Liver (tissue), 9 donors: ENCODE measurements around the gene RPS6KA2. TPM values are rescaled to one million over a fixed set of nuclear protein-coding genes. Genes with fewer than 3 reads are reported as not detected.

Source experiments
- DNase-seq: peaks from one replicate; pipeline ENCODE4 v3.0.0-alpha.2; 2017; ENCODE audit warnings: low spot score
- H3K27ac ChIP-seq, 2 donors: one replicate each; pipeline ENCODE4 v1.7.0; 2013; ENCODE audit warnings: inconsistent platforms in 2 of 2, low read length in 2 of 2, control low read depth in 1 of 2, low read depth in 1 of 2, mild to moderate bottlenecking in 1 of 2
- H3K27me3 ChIP-seq, 4 donors: one replicate each; pipeline versions ENCODE4 v1.6.1 to v1.7.0; 2013; ENCODE audit warnings: low read length in 3 of 4, inconsistent platforms in 1 of 4, mild to moderate bottlenecking in 1 of 4, moderate library complexity in 1 of 4; ENCODE audit not compliant: control insufficient read depth in 4 of 4, insufficient read depth in 4 of 4
- H3K36me3 ChIP-seq, 4 donors: one replicate each; pipeline versions ENCODE4 v1.6.1 to v1.7.0; 2013; ENCODE audit warnings: low read length in 3 of 4, mild to moderate bottlenecking in 3 of 4, low read depth in 1 of 4, moderate library complexity in 1 of 4; ENCODE audit not compliant: control insufficient read depth in 4 of 4, insufficient read depth in 3 of 4
- H3K4me1 ChIP-seq, 4 donors: one replicate each; pipeline versions ENCODE4 v1.6.1 to v1.7.0; 2013; ENCODE audit warnings: low read length in 3 of 4, mild to moderate bottlenecking in 3 of 4, moderate library complexity in 1 of 4; ENCODE audit not compliant: control insufficient read depth in 4 of 4, insufficient read depth in 4 of 4
- H3K4me3 ChIP-seq, 3 donors: one replicate each; pipeline versions ENCODE4 v1.6.1 to v1.7.0; 2013; ENCODE audit warnings: low read length in 3 of 3, control low read depth in 1 of 3, low read depth in 1 of 3, mild to moderate bottlenecking in 1 of 3
- H3K9ac ChIP-seq, 2 donors: one replicate each; pipeline ENCODE4 v1.7.0; 2013; ENCODE audit warnings: low read length in 2 of 2, mild to moderate bottlenecking in 2 of 2, moderate library complexity in 2 of 2, control low read depth in 1 of 2, low read depth in 1 of 2
- H3K9me3 ChIP-seq, 4 donors: one replicate each; pipeline versions ENCODE4 v1.6.1 to v1.7.0; 2013; ENCODE audit warnings: low read length in 3 of 4; ENCODE audit not compliant: control insufficient read depth in 4 of 4
- EGR1 ChIP-seq, 2 donors: IDR thresholded peaks; 2 replicates each; pipeline ENCODE4 v1.6.1; 2016 to 2018; ENCODE audit warnings: antibody characterized with exemption in 2 of 2, low read depth in 2 of 2
- FOXA1 ChIP-seq: IDR thresholded peaks from 2 replicates; pipeline ENCODE4 v1.6.1; 2016; ENCODE audit warnings: antibody characterized with exemption
- FOXA2 ChIP-seq: IDR thresholded peaks from 2 replicates; pipeline ENCODE4 v1.6.1; 2016; ENCODE audit warnings: antibody characterized with exemption
- GABPA ChIP-seq, 2 donors: IDR thresholded peaks in 1 of 2; conservative IDR thresholded peaks in 1 of 2; 2 replicates each; pipeline ENCODE4 v1.6.1; 2016; ENCODE audit warnings: antibody characterized with exemption in 2 of 2, mild to moderate bottlenecking in 1 of 2, moderate library complexity in 1 of 2
- HNF4G ChIP-seq: IDR thresholded peaks from 2 replicates; pipeline ENCODE4 v1.6.1; 2016; ENCODE audit warnings: antibody characterized with exemption
- JUND ChIP-seq, 2 donors: IDR thresholded peaks; 2 replicates each; pipeline ENCODE4 v1.6.1; 2016; ENCODE audit warnings: antibody characterized with exemption in 2 of 2
- RAD21 ChIP-seq, 2 donors: IDR thresholded peaks; 2 replicates each; pipeline ENCODE4 v1.6.1; 2016; ENCODE audit warnings: antibody characterized with exemption in 2 of 2, mild to moderate bottlenecking in 2 of 2
- RXRA ChIP-seq, 2 donors: IDR thresholded peaks; 2 replicates each; pipeline ENCODE4 v1.6.1; 2017 to 2018; ENCODE audit warnings: antibody characterized with exemption in 2 of 2, mild to moderate bottlenecking in 1 of 2
- SP1 ChIP-seq: IDR thresholded peaks from 2 replicates; pipeline ENCODE4 v1.6.1; 2018; ENCODE audit warnings: antibody characterized with exemption, mild to moderate bottlenecking
- TAF1 ChIP-seq: conservative IDR thresholded peaks from 2 replicates; pipeline ENCODE4 v1.6.1; 2016; ENCODE audit warnings: antibody characterized with exemption, mild to moderate bottlenecking
- YY1 ChIP-seq: IDR thresholded peaks from 2 replicates; pipeline ENCODE4 v1.6.1; 2016; ENCODE audit warnings: antibody characterized with exemption, mild to moderate bottlenecking
- WGBS: extraction: QIAGEN DNeasy Blood & Tissue Kit; methylation state at CpG from one replicate; pipeline ENCODE4 v1.1.7; 2013; 5-methylcytosine and 5-hydroxymethylcytosine counted together
- polyA plus RNA-seq, 2 donors: library from polyadenylated mRNA; stranded (reverse) in 1 of 2; unstranded in 1 of 2; fragments of 200-250 nt in 1 of 2; fragments of >200 nt in 1 of 2; fragmentation: Nextera tagmentation in 1 of 2; extraction: Ambion mirVana in 1 of 2; gene quantifications; one replicate each; pipeline versions ENCODE4 v1.2.1 to v1.2.3, GENCODE V29; 2013 to 2015
- total RNA-seq, 2 donors: library from RNA; depleted of rRNA; stranded (reverse); fragments of >200 nt; gene quantifications; one replicate each; pipeline ENCODE4 v1.2.3, GENCODE V29; 2014
- TF ChIP-seq, protein P1 (sequence below): fragments of 150-350 bp; IDR thresholded peaks from 2 replicates; pipeline ENCODE4 v1.5.1; 2017; ENCODE audit warnings: improper control_type of control experiment, low read depth, low read length; ENCODE audit not compliant: missing input control
- TF ChIP-seq, protein P2 (sequence below): IDR thresholded peaks from 2 replicates; pipeline ENCODE4 v1.6.1; 2016; ENCODE audit warnings: antibody characterized with exemption
- TF ChIP-seq, protein P3 (sequence below): IDR thresholded peaks from 2 replicates; pipeline ENCODE4 v1.6.1; 2016; ENCODE audit warnings: antibody characterized with exemption
- TF ChIP-seq, protein P4 (sequence below): IDR thresholded peaks from 2 replicates; pipeline ENCODE4 v1.6.1; 2016; ENCODE audit warnings: antibody characterized with exemption
- TF ChIP-seq, protein P5 (sequence below): IDR thresholded peaks from 2 replicates; pipeline ENCODE4 v1.6.1; 2016; ENCODE audit warnings: antibody characterized with exemption, mild to moderate bottlenecking
- donor health status: healthy.
- donor health status: healthy.
- donor health status: healthy.
- donor health status: healthy.
- donor health status: healthy.

The RPS6KA2 gene
- total and polyA plus RNA-seq, 4 donors, result 2.5 to 9.0 (median 5.0) TPM

DNA sequence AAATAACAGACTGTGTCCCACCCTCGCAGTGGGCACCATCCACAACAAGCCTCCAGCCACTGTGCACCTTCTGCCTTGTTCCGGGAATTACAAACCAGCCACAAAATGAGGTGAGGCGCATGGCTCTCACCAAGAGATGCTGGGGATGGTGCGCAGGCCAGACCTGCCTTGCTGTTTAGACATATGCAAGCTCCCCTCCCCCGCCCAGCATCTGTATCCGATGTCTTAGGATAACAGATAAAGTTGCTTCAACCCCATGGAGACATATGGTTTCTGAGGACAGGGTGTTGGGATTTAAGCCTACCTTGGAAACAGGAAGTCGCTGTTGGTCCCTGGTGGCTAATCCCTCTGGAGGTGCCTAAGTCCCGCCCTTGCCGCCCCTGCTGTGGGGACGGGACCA is 194.0 kb downstream of the RPS6KA2 start:
- H3K9ac ChIP-seq, result no peak overlapping the region
- no peak for DNase-seq
- 97% methylated on average over 10 of the region's 10 CpGs for WGBS
- no peaks in the 10 kb centered on the region for H3K4me1 ChIP-seq
- H3K4me3 ChIP-seq, result no peak overlapping the region
- H3K27ac ChIP-seq, result no peak overlapping the region
- H3K27me3 ChIP-seq, result no peaks in the 10 kb centered on the region
- peaks cover 0 to 12% (median under 1%) of the 10 kb centered on the region in 4 donors for H3K36me3 ChIP-seq
- H3K9me3 ChIP-seq, result peaks cover 0 to 4% (median 0%) of the 10 kb centered on the region in 4 donors
- TF ChIP-seq, protein P1, sequence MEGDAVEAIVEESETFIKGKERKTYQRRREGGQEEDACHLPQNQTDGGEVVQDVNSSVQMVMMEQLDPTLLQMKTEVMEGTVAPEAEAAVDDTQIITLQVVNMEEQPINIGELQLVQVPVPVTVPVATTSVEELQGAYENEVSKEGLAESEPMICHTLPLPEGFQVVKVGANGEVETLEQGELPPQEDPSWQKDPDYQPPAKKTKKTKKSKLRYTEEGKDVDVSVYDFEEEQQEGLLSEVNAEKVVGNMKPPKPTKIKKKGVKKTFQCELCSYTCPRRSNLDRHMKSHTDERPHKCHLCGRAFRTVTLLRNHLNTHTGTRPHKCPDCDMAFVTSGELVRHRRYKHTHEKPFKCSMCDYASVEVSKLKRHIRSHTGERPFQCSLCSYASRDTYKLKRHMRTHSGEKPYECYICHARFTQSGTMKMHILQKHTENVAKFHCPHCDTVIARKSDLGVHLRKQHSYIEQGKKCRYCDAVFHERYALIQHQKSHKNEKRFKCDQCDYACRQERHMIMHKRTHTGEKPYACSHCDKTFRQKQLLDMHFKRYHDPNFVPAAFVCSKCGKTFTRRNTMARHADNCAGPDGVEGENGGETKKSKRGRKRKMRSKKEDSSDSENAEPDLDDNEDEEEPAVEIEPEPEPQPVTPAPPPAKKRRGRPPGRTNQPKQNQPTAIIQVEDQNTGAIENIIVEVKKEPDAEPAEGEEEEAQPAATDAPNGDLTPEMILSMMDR, result no peak
- TF ChIP-seq, protein P2, sequence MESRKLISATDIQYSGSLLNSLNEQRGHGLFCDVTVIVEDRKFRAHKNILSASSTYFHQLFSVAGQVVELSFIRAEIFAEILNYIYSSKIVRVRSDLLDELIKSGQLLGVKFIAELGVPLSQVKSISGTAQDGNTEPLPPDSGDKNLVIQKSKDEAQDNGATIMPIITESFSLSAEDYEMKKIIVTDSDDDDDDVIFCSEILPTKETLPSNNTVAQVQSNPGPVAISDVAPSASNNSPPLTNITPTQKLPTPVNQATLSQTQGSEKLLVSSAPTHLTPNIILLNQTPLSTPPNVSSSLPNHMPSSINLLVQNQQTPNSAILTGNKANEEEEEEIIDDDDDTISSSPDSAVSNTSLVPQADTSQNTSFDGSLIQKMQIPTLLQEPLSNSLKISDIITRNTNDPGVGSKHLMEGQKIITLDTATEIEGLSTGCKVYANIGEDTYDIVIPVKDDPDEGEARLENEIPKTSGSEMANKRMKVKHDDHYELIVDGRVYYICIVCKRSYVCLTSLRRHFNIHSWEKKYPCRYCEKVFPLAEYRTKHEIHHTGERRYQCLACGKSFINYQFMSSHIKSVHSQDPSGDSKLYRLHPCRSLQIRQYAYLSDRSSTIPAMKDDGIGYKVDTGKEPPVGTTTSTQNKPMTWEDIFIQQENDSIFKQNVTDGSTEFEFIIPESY, result no peak
- TF ChIP-seq RAD21 (IDR thresholded peaks at IDR 0.05), result no peak
- TF ChIP-seq RXRA (IDR thresholded peaks at IDR 0.05), result no peak
- TF ChIP-seq, protein P3, sequence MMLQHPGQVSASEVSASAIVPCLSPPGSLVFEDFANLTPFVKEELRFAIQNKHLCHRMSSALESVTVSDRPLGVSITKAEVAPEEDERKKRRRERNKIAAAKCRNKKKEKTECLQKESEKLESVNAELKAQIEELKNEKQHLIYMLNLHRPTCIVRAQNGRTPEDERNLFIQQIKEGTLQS, result no peak
- no peak for TF ChIP-seq FOXA2
- no peak for TF ChIP-seq SP1
- TF ChIP-seq HNF4G, result no peak
- TF ChIP-seq JUND (IDR thresholded peaks at IDR 0.05), result no peak

DNA sequence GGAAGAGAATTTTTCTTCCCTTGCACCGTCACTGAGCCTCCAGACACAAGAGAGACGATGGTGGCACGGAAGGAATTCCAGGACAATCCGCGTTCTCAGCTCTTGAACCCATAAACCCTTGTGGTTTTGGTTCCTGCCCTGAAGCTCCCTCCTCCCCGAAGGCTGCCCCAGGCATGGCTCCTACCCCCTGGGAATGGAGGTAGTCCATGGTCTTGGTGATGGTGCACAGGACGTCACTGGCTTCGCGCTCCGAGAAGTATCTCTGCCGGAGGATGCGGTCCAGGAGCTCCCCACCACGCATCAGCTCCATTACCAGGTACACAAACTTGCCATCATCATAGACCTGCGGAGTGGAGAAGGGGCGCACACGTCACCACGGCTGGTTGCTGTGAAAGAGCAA is 196.8 kb downstream of the RPS6KA2 start:
- no peaks in the 10 kb centered on the region for H3K27me3 ChIP-seq
- H3K9ac ChIP-seq, result no peak overlapping the region
- no peaks in the 10 kb centered on the region for H3K4me1 ChIP-seq
- H3K36me3 ChIP-seq, result peaks cover 0 to 12% (median under 1%) of the 10 kb centered on the region in 4 donors
- TF ChIP-seq RAD21 (IDR thresholded peaks at IDR 0.05) (no peak), SP1 (no peak), EGR1 (IDR thresholded peaks at IDR 0.05; ENCODE audit: low read depth in 2 of 2) (no peak), FOXA1 (no peak), YY1 (no peak), JUND (IDR thresholded peaks at IDR 0.05) (no peak), RXRA (IDR thresholded peaks at IDR 0.05) (no peak), HNF4G (no peak), TAF1 (no peak), GABPA (IDR thresholded peaks at IDR 0.05 in 1 of 2, conservative IDR thresholded peaks at IDR 0.05 in 1 of 2) (no peak), FOXA2 (no peak)
- TF ChIP-seq, protein P3, result no peak
- TF ChIP-seq, protein P4, sequence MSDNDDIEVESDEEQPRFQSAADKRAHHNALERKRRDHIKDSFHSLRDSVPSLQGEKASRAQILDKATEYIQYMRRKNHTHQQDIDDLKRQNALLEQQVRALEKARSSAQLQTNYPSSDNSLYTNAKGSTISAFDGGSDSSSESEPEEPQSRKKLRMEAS, result no peak
- TF ChIP-seq, protein P2, result no peak
- TF ChIP-seq, protein P1, result no peak
- TF ChIP-seq, protein P5, sequence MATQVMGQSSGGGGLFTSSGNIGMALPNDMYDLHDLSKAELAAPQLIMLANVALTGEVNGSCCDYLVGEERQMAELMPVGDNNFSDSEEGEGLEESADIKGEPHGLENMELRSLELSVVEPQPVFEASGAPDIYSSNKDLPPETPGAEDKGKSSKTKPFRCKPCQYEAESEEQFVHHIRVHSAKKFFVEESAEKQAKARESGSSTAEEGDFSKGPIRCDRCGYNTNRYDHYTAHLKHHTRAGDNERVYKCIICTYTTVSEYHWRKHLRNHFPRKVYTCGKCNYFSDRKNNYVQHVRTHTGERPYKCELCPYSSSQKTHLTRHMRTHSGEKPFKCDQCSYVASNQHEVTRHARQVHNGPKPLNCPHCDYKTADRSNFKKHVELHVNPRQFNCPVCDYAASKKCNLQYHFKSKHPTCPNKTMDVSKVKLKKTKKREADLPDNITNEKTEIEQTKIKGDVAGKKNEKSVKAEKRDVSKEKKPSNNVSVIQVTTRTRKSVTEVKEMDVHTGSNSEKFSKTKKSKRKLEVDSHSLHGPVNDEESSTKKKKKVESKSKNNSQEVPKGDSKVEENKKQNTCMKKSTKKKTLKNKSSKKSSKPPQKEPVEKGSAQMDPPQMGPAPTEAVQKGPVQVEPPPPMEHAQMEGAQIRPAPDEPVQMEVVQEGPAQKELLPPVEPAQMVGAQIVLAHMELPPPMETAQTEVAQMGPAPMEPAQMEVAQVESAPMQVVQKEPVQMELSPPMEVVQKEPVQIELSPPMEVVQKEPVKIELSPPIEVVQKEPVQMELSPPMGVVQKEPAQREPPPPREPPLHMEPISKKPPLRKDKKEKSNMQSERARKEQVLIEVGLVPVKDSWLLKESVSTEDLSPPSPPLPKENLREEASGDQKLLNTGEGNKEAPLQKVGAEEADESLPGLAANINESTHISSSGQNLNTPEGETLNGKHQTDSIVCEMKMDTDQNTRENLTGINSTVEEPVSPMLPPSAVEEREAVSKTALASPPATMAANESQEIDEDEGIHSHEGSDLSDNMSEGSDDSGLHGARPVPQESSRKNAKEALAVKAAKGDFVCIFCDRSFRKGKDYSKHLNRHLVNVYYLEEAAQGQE, result no peak
- 97% methylated on average over 17 of the region's 17 CpGs for WGBS
- H3K9me3 ChIP-seq, result peaks cover 0 to 4% (median 0%) of the 10 kb centered on the region in 4 donors
- no peak for DNase-seq
- H3K27ac ChIP-seq, result no peak overlapping the region
- H3K4me3 ChIP-seq, result no peak overlapping the region
